Measurements from ENCODE around the gene REEP1. TPM values are rescaled to one million over a fixed set of nuclear protein-coding genes. Genes with fewer than 3 reads are reported as not detected.

REEP1 gene
- total and polyA plus RNA-seq, 2 of the 8 experiments (the other 6 are each of a cell fraction or from before 2014, with no cell fraction given): 0.74 to 1.5 TPM

DNA sequence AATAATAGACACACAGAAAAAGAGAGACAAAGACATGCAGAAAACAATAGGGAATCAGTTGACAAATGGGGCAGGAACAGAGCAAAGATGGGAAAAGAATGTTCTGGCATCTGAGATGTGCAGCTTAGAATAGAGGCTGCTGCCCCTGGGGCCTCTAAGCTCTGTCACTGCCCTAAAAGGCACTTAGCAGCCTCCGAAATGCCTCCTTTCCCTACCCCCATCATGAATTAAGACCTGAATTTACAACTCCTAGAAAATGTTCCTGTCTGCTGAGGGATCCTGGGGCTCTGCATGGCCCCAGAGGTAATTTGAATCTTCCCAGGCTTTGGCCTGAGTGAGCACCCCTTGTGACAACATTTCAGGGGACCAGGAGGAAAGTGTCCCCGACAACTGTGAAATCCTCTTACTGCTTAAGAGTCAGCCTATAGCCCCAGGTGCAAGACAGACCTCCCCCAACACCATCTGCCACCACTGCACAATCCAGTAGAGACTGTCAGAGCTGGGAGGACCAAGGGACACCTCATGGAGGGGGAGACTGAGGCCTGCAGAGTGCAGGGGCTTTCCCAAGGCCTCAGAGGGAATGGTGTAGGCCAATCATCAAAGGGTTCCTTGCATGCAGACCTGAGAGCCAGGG, 113.4 kb downstream of the REEP1 start (continued):
- TF ChIP-seq, protein P1, sequence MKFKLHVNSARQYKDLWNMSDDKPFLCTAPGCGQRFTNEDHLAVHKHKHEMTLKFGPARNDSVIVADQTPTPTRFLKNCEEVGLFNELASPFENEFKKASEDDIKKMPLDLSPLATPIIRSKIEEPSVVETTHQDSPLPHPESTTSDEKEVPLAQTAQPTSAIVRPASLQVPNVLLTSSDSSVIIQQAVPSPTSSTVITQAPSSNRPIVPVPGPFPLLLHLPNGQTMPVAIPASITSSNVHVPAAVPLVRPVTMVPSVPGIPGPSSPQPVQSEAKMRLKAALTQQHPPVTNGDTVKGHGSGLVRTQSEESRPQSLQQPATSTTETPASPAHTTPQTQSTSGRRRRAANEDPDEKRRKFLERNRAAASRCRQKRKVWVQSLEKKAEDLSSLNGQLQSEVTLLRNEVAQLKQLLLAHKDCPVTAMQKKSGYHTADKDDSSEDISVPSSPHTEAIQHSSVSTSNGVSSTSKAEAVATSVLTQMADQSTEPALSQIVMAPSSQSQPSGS (IDR thresholded peaks at IDR 0.05; ENCODE audit: low read length): no peak
- no peak for TF ChIP-seq POLR2AphosphoS5 (IDR thresholded peaks at IDR 0.05; ENCODE audit: low read depth, low read length)
- no peak for TF ChIP-seq EP300 (IDR thresholded peaks at IDR 0.05; ENCODE audit: borderline replicate concordance in 1 of 2, low read depth in 2 of 2, low read length in 2 of 2)
- no peak for TF ChIP-seq KDM5A (IDR thresholded peaks at IDR 0.05; ENCODE audit: low read length)
- TF ChIP-seq, protein P2, sequence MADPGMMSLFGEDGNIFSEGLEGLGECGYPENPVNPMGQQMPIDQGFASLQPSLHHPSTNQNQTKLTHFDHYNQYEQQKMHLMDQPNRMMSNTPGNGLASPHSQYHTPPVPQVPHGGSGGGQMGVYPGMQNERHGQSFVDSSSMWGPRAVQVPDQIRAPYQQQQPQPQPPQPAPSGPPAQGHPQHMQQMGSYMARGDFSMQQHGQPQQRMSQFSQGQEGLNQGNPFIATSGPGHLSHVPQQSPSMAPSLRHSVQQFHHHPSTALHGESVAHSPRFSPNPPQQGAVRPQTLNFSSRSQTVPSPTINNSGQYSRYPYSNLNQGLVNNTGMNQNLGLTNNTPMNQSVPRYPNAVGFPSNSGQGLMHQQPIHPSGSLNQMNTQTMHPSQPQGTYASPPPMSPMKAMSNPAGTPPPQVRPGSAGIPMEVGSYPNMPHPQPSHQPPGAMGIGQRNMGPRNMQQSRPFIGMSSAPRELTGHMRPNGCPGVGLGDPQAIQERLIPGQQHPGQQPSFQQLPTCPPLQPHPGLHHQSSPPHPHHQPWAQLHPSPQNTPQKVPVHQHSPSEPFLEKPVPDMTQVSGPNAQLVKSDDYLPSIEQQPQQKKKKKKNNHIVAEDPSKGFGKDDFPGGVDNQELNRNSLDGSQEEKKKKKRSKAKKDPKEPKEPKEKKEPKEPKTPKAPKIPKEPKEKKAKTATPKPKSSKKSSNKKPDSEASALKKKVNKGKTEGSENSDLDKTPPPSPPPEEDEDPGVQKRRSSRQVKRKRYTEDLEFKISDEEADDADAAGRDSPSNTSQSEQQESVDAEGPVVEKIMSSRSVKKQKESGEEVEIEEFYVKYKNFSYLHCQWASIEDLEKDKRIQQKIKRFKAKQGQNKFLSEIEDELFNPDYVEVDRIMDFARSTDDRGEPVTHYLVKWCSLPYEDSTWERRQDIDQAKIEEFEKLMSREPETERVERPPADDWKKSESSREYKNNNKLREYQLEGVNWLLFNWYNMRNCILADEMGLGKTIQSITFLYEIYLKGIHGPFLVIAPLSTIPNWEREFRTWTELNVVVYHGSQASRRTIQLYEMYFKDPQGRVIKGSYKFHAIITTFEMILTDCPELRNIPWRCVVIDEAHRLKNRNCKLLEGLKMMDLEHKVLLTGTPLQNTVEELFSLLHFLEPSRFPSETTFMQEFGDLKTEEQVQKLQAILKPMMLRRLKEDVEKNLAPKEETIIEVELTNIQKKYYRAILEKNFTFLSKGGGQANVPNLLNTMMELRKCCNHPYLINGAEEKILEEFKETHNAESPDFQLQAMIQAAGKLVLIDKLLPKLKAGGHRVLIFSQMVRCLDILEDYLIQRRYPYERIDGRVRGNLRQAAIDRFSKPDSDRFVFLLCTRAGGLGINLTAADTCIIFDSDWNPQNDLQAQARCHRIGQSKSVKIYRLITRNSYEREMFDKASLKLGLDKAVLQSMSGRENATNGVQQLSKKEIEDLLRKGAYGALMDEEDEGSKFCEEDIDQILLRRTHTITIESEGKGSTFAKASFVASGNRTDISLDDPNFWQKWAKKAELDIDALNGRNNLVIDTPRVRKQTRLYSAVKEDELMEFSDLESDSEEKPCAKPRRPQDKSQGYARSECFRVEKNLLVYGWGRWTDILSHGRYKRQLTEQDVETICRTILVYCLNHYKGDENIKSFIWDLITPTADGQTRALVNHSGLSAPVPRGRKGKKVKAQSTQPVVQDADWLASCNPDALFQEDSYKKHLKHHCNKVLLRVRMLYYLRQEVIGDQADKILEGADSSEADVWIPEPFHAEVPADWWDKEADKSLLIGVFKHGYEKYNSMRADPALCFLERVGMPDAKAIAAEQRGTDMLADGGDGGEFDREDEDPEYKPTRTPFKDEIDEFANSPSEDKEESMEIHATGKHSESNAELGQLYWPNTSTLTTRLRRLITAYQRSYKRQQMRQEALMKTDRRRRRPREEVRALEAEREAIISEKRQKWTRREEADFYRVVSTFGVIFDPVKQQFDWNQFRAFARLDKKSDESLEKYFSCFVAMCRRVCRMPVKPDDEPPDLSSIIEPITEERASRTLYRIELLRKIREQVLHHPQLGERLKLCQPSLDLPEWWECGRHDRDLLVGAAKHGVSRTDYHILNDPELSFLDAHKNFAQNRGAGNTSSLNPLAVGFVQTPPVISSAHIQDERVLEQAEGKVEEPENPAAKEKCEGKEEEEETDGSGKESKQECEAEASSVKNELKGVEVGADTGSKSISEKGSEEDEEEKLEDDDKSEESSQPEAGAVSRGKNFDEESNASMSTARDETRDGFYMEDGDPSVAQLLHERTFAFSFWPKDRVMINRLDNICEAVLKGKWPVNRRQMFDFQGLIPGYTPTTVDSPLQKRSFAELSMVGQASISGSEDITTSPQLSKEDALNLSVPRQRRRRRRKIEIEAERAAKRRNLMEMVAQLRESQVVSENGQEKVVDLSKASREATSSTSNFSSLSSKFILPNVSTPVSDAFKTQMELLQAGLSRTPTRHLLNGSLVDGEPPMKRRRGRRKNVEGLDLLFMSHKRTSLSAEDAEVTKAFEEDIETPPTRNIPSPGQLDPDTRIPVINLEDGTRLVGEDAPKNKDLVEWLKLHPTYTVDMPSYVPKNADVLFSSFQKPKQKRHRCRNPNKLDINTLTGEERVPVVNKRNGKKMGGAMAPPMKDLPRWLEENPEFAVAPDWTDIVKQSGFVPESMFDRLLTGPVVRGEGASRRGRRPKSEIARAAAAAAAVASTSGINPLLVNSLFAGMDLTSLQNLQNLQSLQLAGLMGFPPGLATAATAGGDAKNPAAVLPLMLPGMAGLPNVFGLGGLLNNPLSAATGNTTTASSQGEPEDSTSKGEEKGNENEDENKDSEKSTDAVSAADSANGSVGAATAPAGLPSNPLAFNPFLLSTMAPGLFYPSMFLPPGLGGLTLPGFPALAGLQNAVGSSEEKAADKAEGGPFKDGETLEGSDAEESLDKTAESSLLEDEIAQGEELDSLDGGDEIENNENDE (IDR thresholded peaks at IDR 0.05; ENCODE audit: insufficient replicate concordance, low read length): no peak
- no peak for TF ChIP-seq NANOG (IDR thresholded peaks at IDR 0.05; ENCODE audit: insufficient read depth, low read depth, low read length, poor library complexity, severe bottlenecking)

Measured in H1 (cell line).